Kidney tubule cell (primary cell): ENCODE measurements around the gene TSPAN15.
"Not testable (repeated sequence)": the region's sequence is repeated elsewhere in the genome, so short reads cannot be mapped to it uniquely, and the experiment has no call there.

ENCODE experiments used
- DNase-seq: peaks from one replicate; pipeline ENCODE4 v3.0.0-alpha.2; 2018; ENCODE audit warnings: low spot score

TSPAN15 gene

DNA sequence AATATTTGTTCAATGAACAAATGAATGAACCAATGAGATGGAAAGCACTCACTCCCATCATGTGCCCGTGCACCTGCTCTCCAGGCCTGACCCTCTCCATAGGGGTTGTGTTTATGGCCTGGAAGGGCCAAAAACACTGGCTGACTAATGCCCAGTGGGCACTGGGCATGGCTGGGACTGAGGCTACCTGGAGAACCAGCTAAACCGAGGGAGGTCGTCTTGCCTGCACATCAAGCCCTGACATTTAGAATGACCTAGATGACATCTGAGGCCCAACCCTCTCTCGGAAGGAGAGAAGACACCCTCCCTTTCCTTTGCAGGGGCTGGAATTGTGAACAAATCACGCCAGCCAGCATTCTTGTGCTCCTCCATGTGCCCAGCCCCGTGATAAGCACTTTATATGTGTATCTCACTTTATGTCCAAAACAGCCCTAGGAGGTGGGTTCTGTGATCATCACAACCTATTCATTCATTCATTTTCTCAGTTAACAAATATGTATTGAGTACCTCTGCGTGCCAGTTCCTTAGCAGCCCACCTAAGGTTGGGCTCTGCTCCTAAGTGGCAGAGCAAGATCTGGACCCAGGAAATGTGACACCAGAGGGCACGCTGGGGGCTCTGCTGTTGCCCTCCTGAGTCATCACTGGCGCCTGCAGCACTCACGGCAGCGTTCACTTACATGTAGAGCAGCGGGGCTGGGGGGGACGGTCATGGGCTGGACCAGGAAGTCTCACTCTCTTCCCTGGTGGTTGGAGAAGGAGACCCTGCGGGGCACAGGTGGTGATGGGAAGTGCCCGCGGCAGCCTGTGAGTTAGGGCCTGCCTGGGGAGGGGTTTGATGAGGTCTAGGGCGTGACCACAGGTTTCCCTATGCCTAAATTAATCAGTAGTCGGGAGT is 52.0 kb downstream of the TSPAN15 start:
- no peak for DNase-seq

DNA sequence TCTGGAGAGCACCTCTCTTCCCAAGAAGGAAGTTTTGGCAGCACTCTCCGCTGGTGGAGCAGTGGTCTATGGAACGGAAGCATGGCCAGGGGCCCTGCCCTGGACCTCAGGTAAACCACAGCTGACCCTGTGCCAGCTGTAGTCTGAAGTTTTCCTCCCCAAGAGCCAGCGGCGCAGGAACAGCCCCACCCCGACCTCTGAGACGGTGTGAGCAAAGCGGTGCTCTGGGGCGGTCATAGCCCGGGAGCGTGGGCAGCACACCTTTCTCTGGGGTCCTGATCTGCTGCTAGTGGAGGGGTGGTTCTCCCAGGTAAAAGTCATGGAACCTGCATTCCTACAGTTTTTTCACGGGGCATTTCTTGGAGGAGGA is 52.6 kb downstream of the TSPAN15 start:
- no peak for DNase-seq

DNA sequence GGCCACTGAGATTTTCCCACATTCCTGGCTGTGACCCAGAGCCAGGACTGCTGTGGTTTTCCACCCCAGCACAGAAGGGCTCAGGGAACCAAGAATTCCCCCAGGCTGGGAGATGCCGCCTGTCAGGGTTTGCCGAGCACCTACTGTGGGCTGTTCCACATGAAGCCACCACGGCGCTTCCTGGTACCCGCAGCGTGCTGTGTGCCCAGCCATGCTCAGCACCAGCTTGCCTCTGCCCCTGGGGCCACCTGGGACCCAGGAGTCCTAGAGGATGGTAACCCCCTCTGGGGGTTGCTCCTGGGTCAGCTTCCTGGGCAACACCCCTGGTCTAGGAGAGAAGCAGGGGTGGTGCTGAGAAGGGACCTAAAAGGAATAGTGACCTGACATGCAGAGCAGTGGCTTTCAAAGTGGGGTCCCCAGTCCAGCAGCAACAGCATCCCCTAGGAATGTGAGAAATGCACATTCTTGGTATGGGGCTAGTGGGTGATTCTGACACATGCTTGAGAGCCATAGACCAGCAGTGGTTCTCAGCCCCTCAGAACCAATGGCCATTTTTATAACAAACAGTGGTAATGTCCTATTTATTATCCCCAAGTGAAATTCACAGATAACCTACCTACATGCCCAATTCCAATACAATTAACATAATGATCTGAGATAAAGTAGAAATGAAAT is 53.4 kb downstream of the TSPAN15 start:
- DNase-seq, result no peak

DNA sequence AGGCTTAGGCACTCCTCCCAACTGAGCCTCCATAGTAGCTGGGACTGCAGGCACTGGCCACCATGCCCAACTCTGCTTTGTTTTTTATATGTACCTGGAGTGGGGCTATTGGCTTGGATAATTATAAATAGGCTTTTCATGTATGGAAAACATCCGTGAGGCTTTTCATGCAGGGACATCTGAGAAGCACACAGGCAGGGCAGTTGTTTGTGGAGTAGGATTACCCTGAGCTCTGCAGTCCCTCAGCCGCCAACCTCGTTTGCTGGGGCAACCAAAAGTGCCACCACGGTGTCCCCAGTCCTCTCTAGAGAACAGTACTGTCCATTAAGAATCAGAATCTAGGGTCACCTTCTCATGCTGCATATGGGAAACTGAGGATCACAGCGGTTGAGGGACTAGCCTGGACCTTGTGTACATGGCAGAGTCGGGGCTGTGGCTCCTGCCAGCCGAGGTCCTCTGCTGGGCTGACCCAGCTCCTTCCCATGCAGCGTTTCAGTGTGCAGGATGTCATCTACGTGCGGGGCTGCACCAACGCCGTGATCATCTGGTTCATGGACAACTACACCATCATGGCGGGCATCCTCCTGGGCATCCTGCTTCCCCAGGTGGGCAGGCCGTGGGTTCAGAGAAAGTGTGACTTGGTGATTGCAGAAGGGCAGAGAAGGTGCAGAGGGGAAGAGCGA is 54.5 kb downstream of the TSPAN15 start:
- no peak for DNase-seq

DNA sequence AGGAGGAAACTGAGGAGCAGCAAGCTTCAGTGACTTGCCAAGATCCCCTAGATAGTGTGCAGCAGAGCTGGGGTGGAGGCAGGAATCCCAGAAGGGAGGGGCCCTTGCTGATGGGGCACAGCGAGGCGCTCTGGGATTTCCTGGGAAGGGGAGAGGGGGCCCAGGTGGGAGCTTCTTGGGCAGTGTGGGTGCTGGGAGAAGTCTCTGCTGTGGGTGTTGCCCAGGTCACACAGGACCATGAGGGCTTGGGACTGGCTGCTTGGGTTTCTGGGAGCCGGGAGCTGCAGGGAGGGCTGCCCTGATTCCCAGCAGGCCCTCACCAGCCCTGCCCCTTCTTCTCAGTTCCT is 55.2 kb downstream of the TSPAN15 start:
- no peak for DNase-seq

DNA sequence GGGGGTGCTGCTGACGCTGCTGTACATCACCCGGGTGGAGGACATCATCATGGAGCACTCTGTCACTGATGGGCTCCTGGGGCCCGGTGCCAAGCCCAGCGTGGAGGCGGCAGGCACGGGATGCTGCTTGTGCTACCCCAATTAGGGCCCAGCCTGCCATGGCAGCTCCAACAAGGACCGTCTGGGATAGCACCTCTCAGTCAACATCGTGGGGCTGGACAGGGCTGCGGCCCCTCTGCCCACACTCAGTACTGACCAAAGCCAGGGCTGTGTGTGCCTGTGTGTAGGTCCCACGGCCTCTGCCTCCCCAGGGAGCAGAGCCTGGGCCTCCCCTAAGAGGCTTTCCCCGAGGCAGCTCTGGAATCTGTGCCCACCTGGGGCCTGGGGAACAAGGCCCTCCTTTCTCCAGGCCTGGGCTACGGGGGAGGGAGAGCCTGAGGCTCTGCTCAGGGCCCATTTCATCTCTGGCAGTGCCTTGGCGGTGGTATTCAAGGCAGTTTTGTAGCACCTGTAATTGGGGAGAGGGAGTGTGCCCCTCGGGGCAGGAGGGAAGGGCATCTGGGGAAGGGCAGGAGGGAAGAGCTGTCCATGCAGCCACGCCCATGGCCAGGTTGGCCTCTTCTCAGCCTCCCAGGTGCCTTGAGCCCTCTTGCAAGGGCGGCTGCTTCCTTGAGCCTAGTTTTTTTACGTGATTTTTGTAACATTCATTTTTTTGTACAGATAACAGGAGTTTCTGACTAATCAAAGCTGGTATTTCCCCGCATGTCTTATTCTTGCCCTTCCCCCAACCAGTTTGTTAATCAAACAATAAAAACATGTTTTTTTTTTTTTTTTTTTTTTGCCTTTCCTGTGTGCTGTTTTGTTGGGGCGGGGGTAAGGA is 55.8 kb downstream of the TSPAN15 start:
- no peak for DNase-seq

DNA sequence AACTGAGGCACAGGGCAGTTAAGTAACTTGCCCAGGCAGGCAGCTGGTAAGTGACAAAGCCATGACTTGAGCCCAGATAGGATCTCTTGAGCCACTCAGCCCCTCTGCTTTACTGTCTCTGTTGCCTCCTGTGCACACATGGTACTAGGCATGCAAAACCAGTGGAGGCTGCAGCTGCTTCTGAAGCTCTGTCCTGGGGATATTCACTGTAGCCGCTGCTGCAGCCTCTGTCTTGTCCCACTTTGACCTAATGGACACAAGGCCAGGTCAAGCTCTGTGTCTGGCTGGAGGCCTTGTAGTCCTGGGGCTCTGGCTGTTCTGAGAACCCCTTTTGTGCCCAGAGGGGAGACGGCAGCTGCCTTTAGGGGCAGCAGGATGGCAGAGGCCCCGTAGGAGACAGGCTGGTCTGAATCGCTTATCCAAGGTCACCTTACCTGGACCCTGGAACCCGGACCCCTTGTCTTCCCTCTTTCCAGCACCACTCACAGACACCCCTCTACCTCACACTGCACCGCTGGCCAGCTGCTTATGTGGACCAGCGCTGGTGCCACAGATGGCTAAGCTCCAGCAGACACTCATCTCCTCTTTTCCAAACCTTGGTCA is 57.6 kb downstream of the TSPAN15 start:
- DNase-seq, result no peak

DNA sequence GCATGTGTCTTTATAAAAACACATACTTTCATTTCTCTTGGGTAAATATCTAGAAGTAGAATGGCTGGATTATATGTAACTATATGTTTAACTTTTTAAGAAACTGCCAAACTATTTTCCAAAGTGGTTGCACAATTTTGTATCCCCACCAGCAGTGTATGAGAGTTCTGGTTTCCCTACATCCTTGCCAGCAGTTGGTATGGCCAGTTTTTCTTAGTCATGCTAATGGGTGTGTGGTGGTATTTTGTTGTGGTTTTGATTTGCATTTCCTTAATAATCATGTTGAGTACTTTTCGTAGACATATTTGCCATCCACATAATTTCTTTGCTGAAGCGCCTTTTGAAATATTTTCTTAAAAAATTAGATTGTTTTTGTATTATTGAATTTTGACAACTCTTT is 61.6 kb downstream of the TSPAN15 start:
- no peak for DNase-seq

DNA sequence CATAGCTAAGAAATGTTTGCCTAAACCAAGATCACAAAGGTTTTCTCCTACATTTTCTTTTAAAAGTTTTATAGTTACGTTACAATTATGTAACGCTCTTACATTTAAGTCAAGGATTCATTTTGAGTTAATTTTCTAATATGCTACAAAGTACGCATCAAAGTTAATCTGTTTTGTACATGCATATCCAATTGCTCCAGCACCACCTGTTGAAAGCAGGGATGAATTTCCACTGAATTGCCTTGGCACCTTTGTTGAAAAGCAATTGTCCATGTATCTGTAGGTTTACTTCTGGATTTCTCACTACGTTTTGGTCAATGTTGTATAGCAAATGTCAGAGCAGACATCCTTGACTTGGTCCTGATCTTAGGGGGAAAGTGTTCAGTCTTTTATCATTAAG is 62.4 kb downstream of the TSPAN15 start:
- DNase-seq, result no peak

DNA sequence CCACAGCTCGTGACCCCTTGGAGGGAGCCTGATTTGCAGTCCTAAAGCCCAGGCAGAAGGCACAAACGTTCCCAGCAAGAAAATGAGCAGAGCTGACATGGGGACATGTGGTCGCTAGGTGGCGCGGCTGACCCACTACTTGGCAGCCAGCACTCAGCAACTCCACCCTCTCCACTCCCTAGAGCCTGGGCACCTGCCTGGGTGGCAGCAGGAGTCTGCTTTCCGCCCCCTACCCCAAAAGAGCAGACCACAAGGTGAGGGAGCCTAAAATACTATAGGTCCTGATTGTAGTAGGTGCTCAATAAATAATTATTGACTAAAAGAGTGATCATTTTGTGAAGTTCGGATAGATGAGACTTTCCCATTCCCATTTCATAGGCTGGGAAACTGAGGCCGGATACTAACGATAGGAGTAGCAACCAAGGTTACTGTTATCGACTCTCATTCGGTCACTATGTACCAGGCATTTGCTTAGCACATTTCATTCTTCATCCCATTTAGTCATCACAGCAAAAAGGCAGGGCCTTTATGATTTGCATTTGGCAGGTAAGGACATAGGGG is 64.5 kb downstream of the TSPAN15 start:
- DNase-seq, result peak; percentile 70

DNA sequence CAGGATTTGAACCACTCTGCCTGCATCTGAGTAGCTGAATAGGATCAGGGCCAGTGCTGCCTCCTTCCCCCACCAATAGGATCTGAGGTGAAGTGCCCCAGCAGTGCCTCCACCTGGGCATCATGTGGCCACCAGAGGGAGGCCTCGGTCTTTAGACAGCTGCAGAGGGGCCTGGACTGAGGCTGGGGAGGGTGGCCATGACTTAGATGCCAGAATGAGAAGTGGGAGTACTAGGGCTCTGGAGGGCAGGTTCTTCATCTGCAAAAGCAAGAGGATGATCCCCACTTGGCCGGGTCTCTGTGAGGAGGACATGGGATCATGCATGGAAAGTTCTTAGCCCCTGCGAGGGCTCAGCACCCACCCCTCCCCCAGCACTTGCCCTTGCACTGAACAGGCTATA is 65.1 kb downstream of the TSPAN15 start:
- peak; percentile 28 for DNase-seq

DNA sequence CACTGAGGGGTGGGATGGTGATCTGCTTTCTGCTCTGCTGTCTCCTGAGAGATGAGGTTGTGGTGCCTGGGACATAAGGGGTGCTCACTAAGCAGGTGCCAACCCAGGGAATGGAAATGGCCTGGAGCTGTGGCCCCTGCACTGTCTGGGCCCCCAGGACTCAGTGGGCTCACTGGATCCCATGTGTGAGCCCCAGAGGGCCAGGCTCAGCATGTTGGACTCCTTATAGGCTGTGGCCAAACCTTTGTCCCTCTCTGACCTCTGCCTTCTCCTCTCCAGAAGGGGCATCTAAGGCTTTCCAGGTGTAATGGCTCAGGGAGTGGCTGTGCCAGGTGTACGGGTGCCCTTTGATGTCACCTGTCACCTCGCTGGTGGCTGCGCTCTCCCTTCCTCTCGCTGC is 65.5 kb downstream of the TSPAN15 start:
- DNase-seq, result no peak

DNA sequence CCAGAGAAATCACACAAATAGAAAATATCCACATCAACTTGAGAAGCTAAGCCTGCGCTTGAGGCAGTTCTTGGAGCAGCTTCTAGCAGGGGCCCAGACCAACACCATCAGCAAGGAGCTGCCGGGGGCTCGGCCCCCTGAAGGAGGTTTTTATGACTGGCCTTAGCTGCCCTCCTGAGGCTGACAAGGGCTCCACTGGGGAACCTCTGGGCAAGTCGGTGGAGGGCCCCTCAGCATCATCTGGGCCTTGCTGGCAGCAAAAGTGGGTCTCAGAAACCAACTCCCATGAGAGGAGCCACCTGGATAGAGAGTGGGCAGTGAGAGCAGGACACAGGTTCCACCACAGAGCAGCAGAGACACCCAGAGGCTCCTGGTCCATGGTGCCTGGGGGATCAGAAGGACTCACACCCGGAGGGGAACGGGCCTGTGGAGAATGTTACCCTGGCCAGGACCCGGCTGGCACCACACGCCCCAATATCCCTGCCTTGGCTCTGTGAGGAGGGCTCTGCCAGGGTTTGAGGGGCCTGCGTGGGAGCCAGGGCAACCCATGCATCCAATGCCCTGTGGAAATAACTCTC is 66.1 kb downstream of the TSPAN15 start:
- no peak for DNase-seq

DNA sequence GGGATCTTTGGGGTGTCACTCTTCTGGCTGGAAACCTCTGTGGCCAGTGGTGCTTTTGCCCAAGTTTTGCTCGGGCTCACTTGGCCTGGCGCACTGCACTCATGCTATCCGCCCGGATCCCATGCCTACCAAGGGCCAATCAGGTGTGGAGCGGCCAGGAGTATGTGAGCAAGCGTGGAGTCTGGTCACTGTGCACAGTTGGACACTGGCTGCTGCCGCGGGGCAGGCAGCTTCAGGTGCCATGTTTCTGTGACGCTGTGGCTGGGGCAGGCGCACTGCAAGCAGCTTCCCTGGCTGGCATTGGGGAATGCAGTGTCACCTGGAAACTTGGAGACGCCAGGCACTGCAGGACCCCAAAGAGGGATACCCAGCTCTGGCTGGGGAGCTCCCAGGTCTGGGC is 76.7 kb downstream of the TSPAN15 start:
- no peak for DNase-seq

DNA sequence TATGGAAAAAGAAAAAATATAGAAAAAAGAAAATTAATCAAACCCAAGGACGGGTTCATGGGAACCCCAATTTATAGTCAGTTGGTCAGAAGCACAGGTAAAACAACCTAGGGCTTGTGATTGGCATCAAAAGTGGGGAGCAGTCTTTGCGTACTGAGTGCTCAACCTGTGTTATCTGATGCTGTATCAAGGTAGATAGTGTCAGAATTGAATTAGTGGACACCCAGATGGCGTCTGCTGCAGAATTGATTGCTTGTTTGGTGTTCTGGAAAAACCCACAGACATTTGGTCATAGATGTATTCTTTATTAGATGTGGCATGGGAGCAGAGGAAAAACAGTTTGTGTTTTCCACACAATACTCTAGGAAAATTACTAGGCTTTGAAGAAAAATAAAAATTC is 82.4 kb downstream of the TSPAN15 start:
- no peak for DNase-seq

DNA sequence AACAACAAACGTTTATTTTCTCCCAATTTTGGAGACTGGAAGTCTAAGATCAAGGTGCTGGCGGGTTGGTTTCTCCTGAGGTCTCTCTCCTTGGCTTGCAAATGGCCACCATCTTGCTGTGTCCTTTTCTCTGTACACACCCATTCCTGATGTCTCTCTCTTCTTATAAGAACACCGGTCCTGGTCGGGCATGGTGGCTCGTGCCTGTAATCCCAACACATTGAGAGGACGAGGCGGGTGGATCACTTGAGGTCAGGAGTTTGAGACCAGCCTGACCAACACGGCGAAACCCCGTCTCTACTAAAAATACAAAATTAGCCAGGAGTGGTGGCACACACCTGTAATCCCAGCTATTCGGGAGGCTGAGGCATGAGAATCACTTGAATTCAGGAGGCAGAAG is 85.3 kb downstream of the TSPAN15 start:
- not testable (repeated sequence) for DNase-seq

DNA sequence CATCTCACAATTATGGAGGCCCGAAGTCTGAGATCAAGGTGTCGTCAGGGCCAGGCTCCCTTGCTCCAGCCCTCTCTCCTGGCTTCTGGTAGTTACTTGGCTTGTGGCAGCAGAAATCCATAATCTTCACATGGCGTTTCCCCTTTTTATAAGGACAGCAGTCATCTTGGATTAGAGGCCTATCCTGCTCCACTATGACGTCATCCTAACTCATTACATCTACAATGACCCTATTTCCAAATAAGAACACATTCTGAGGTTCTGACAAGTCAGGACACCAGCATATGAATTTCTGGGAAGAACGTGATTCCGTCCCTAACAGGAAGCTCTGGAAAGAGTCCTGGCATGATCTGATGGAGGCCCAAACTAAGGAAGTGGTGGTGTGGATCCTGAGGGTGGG is 86.2 kb downstream of the TSPAN15 start:
- no peak for DNase-seq

DNA sequence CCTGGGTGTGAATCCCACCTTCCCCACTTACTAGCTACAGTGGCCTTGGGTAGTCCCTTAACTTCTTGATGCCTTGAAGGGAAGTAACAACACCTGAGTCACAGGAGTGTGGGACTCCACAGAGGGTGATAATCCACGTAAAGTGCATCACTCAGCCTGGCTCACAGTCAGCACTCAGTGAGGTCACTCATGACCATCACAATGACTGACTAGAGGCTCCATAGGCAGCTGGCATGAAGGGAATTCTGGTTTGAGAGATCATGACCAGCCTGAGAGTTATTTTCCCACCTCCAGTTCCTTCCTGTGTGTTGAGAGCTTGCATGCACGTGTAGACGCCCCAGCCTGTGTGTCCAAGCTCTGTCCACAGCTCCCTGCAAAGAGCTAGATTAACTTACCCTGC is 87.2 kb downstream of the TSPAN15 start:
- DNase-seq, result peak; percentile 84

DNA sequence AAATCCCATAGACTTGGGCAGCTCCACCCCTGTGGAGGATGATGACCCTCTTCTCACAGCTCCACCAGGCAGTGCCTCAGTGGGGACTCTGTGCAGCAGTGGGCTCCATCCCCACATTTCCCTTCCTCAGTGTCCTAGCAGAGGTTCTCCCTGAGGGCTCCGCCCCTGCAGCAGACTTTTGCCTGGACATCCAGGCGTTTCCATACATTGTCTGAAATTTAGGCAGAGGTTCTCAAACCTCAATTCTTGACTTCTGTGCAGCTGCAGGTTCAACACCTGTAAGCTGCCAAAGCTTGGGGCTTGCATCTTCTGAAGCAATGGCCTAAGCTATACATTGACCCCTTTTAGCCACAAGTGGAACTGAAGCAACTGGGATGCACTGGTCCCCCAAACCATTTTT is 90.2 kb downstream of the TSPAN15 start:
- DNase-seq, result no peak

DNA sequence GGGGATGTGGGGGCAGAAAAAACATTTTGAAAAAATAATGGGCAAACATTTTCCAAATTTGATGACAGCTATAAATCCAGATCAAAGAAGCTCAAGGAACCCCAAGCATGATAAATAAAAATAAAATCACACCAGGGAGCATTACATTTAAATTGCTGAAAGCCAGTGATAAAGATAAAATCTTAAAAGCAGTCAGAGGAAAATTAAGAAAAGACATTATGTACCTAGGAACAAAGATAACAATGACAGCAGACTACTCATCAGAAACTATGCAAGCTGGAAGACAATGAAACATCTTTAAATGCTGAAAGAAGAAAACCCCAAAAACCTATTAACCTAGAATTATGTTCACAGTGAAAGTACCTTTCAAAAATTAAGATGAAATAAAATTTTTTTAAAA is 98.7 kb downstream of the TSPAN15 start:
- no peak for DNase-seq

DNA sequence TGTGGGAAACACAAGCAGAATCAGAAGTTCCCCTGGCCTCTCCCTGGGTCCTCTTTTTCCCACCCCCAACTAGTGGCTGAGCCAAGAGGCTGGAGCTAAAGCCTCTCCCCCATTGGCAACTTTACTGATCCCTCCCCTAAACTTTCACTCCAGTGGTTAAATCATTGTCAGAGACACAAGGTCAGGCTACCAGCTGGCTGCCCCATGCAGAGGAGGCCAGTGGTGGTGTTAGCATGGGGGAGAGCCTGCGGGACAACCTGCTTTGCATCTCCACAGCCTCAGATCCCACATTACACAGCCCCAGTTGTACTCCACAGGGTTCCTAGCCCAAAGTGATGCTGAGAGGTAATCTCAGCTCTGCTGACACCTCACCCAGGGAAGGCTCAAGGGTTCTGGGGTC is 101.0 kb downstream of the TSPAN15 start:
- no peak for DNase-seq
